ENCODE results near the gene SLC43A2.
"Not testable (repeated sequence)": the region's sequence is repeated elsewhere in the genome, so short reads cannot be mapped to it uniquely, and the experiment has no call there.

SLC43A2 gene

GRCh38 chr17:1627982-1628855 is at the start of gene SLC43A2:
SLC43A2 (minus strand) TSS chr17:1628834; CDS start chr17:1627874, 960 bp downstream.
- TF ChIP-seq CTCF (conservative IDR thresholded peaks at IDR 0.05; ENCODE audit: low read depth, low read length): no peak
- Histone ChIP-seq H3K9ac (peak within 1 kb of the TSS; percentile 85), H3K4me2 (peak within 1 kb of the TSS; percentile 80), H2AFZ (ENCODE audit: low read depth) (peak within 1 kb of the TSS; percentile 75), H3K27ac (peak within 1 kb of the TSS; percentile 82), H3K36me3 (ENCODE audit: insufficient read depth) (no peaks in the 10 kb centered on the region), H3K4me1 (ENCODE audit: low read depth, poor library complexity, severe bottlenecking) (peaks cover 13% of the 10 kb centered on the region), H3K4me3 (IDR thresholded peaks at IDR 0.05; ENCODE audit: insufficient read depth, low read depth, low read length) (no peak within 1 kb of the TSS), H3K79me2 (ENCODE audit: insufficient read depth, low read depth) (no peaks in the 10 kb centered on the region), H4K20me1 (ENCODE audit: insufficient read depth) (no peaks in the 10 kb centered on the region), H3K27me3 (ENCODE audit: insufficient read depth, low read depth) (no peaks in the 10 kb centered on the region)

- peaks cover 21% of the 10 kb centered on the region; the same call in 1 of the 2 replicates for H3K36me3 ChIP-seq (ENCODE audit: insufficient read depth)
- H3K4me1 ChIP-seq (ENCODE audit: low read depth, poor library complexity, severe bottlenecking): no peaks in the 10 kb centered on the region
- no peak for TF ChIP-seq CTCF (conservative IDR thresholded peaks at IDR 0.05; ENCODE audit: low read depth, low read length)
- no peaks in the 10 kb centered on the region for H4K20me1 ChIP-seq (ENCODE audit: insufficient read depth)
- H2AFZ ChIP-seq (ENCODE audit: low read depth): no peak overlapping the region
- no peak overlapping the region for H3K9ac ChIP-seq
- H3K4me2 ChIP-seq: no peak overlapping the region
- H3K27me3 ChIP-seq (ENCODE audit: insufficient read depth, low read depth): no peaks in the 10 kb centered on the region
- H3K27ac ChIP-seq: no peak overlapping the region
- no peak overlapping the region for H3K4me3 ChIP-seq (IDR thresholded peaks at IDR 0.05; ENCODE audit: insufficient read depth, low read depth, low read length)
- no peaks in the 10 kb centered on the region for H3K79me2 ChIP-seq (ENCODE audit: insufficient read depth, low read depth)
Measured at GRCh38 chr17:1676401-1676800, 47.8 kb upstream of the SLC43A2 start.

- H3K9ac ChIP-seq: no peak overlapping the region
- no peak for TF ChIP-seq CTCF (conservative IDR thresholded peaks at IDR 0.05; ENCODE audit: low read depth, low read length)
- H2AFZ ChIP-seq (ENCODE audit: low read depth): no peak overlapping the region
- peaks cover 6% of the 10 kb centered on the region for H3K4me1 ChIP-seq (ENCODE audit: low read depth, poor library complexity, severe bottlenecking)
- H3K27me3 ChIP-seq (ENCODE audit: insufficient read depth, low read depth): no peaks in the 10 kb centered on the region
- peaks cover 6% of the 10 kb centered on the region; the same call in 1 of the 2 replicates for H3K79me2 ChIP-seq (ENCODE audit: insufficient read depth, low read depth)
- no peaks in the 10 kb centered on the region for H4K20me1 ChIP-seq (ENCODE audit: insufficient read depth)
- H3K36me3 ChIP-seq (ENCODE audit: insufficient read depth): peaks cover 12% of the 10 kb centered on the region; the same call in 1 of the 2 replicates
- no peak overlapping the region for H3K4me3 ChIP-seq (IDR thresholded peaks at IDR 0.05; ENCODE audit: insufficient read depth, low read depth, low read length)
- no peak overlapping the region for H3K4me2 ChIP-seq
- H3K27ac ChIP-seq: no peak overlapping the region
Measured at GRCh38 chr17:1673041-1673785, 44.6 kb upstream of the SLC43A2 start.

GRCh38 chr17:1663934-1664333 is 35.3 kb upstream of the SLC43A2 start:
- H3K79me2 ChIP-seq (ENCODE audit: insufficient read depth, low read depth): not testable (repeated sequence)

More at GRCh38 chr17:1663934-1664333, 35.3 kb upstream of the SLC43A2 start:
- not testable (repeated sequence) for H3K4me2 ChIP-seq; H3K36me3 ChIP-seq (ENCODE audit: insufficient read depth); H3K4me3 ChIP-seq (IDR thresholded peaks at IDR 0.05; ENCODE audit: insufficient read depth, low read depth, low read length); H3K27ac ChIP-seq; H3K27me3 ChIP-seq (ENCODE audit: insufficient read depth, low read depth); H3K9ac ChIP-seq; H2AFZ ChIP-seq (ENCODE audit: low read depth); H3K4me1 ChIP-seq (ENCODE audit: low read depth, poor library complexity, severe bottlenecking); H4K20me1 ChIP-seq (ENCODE audit: insufficient read depth)
